SK-N-SH treated with all-trans-retinoic acid at 6 μM for 48 hours (cell line): ENCODE results near the gene TNFRSF8.

Experiments
- ATAC-seq: fragments of 200-7000 bp; cut with Tn5 transposase; 3 replicates; pipeline ENCODE4 v1.9.1; 2020; ENCODE audit warnings: mild to moderate bottlenecking, moderate library complexity
- ARNTL ChIP-seq: fragments of 450-650 bp; formaldehyde crosslinking; IDR thresholded peaks from 2 replicates; pipeline ENCODE4 v1.5.0; 2020; ENCODE audit warnings: low read depth, mild to moderate bottlenecking, moderate library complexity, borderline replicate concordance
- BACH2 ChIP-seq: fragments of 250-450 bp; sonication (Bioruptor Pico); IDR thresholded peaks from 2 replicates; pipeline ENCODE4 v1.9.0; 2021; ENCODE audit warnings: mild to moderate bottlenecking, borderline replicate concordance
- CSDC2 ChIP-seq: fragments of 250-450 bp; sonication (Bioruptor Pico); IDR thresholded peaks from 2 replicates; pipeline ENCODE4 v1.5.0; 2020; ENCODE audit warnings: mild to moderate bottlenecking, moderate library complexity
- CSRNP3 ChIP-seq: fragments of 250-450 bp; sonication (Bioruptor Pico); IDR thresholded peaks from 2 replicates; pipeline ENCODE4 v1.5.1; 2021; ENCODE audit warnings: mild to moderate bottlenecking, moderate library complexity
- ESRRG ChIP-seq: fragments of 250-450 bp; sonication (Bioruptor Pico); IDR thresholded peaks from 2 replicates; pipeline ENCODE4 v1.6.1; 2021; ENCODE audit warnings: mild to moderate bottlenecking
- GLIS3 ChIP-seq: fragments of 250-450 bp; sonication (Bioruptor Pico); IDR thresholded peaks from 2 replicates; pipeline ENCODE4 v1.5.0; 2020; ENCODE audit warnings: mild to moderate bottlenecking, moderate library complexity
- ISL1 ChIP-seq: fragments of 250-450 bp; sonication (Bioruptor Pico); IDR thresholded peaks from 2 replicates; pipeline ENCODE4 v2.1.2; 2022; ENCODE audit warnings: mild to moderate bottlenecking, moderate library complexity
- OSR1 ChIP-seq: fragments of 250-450 bp; sonication (Bioruptor Pico); IDR thresholded peaks from 2 replicates; pipeline ENCODE4 v1.8.0; 2022; ENCODE audit warnings: moderate library complexity, mild to moderate bottlenecking, inconsistent platforms
- PATZ1 ChIP-seq: fragments of 250-450 bp; sonication (Bioruptor Pico); IDR thresholded peaks from 2 replicates; pipeline ENCODE4 v1.8.0; 2020; ENCODE audit warnings: mild to moderate bottlenecking, moderate library complexity, borderline replicate concordance
- PPARA ChIP-seq: fragments of 250-450 bp; sonication (Bioruptor Pico); IDR thresholded peaks from 2 replicates; pipeline ENCODE4 v1.5.0; 2020; ENCODE audit warnings: mild to moderate bottlenecking, borderline replicate concordance
- RARB ChIP-seq: fragments of 250-450 bp; sonication (Bioruptor Pico); IDR thresholded peaks from 2 replicates; pipeline ENCODE4 v1.8.0; 2021; ENCODE audit warnings: mild to moderate bottlenecking, moderate library complexity
- TCF4 ChIP-seq: fragments of 250-450 bp; sonication (Bioruptor Pico); IDR thresholded peaks from 2 replicates; pipeline ENCODE4 v1.8.0; 2021; ENCODE audit warnings: mild to moderate bottlenecking, moderate library complexity, borderline replicate concordance
- TOX ChIP-seq: fragments of 250-450 bp; sonication (Bioruptor Pico); IDR thresholded peaks from 2 replicates; pipeline ENCODE4 v1.8.0; 2021; ENCODE audit warnings: mild to moderate bottlenecking, moderate library complexity, borderline replicate concordance
- TSHZ2 ChIP-seq: fragments of 250-450 bp; sonication (Bioruptor Pico); IDR thresholded peaks from 2 replicates; pipeline ENCODE4 v1.5.0; 2020; ENCODE audit warnings: mild to moderate bottlenecking, moderate library complexity
- ZC3H10 ChIP-seq: fragments of 250-450 bp; sonication (Bioruptor Pico); IDR thresholded peaks from 2 replicates; pipeline ENCODE4 v1.5.1; 2021; ENCODE audit warnings: mild to moderate bottlenecking, moderate library complexity
- ZFP3 ChIP-seq: fragments of 250-450 bp; sonication (Bioruptor Pico); IDR thresholded peaks from 2 replicates; pipeline ENCODE4 v1.5.0; 2020; ENCODE audit warnings: mild to moderate bottlenecking, moderate library complexity
- ZFP30 ChIP-seq: fragments of 450-650 bp; formaldehyde crosslinking; IDR thresholded peaks from 2 replicates; pipeline ENCODE4 v1.5.0; 2022; ENCODE audit warnings: mild to moderate bottlenecking, moderate library complexity
- ZNF565 ChIP-seq: fragments of 450-650 bp; formaldehyde crosslinking; conservative IDR thresholded peaks from 2 replicates; pipeline ENCODE4 v1.5.0; 2020; ENCODE audit warnings: low read depth, mild to moderate bottlenecking, moderate library complexity
- ZNF70 ChIP-seq: fragments of 450-650 bp; formaldehyde crosslinking; IDR thresholded peaks from 2 replicates; pipeline ENCODE4 v1.5.0; 2020; ENCODE audit warnings: mild to moderate bottlenecking, moderate library complexity
- ZNF8 ChIP-seq: fragments of 450-650 bp; formaldehyde crosslinking; IDR thresholded peaks from 2 replicates; pipeline ENCODE4 v1.5.0; 2020; ENCODE audit warnings: mild to moderate bottlenecking, moderate library complexity
- TF ChIP-seq, protein P1 (sequence below): fragments of 250-450 bp; sonication (Bioruptor Pico); IDR thresholded peaks from 2 replicates; pipeline ENCODE4 v1.8.0; 2021; ENCODE audit warnings: low read depth, mild to moderate bottlenecking, moderate library complexity, borderline replicate concordance
- TF ChIP-seq, protein P2 (sequence below): fragments of 250-450 bp; sonication (Bioruptor Pico); IDR thresholded peaks from 2 replicates; pipeline ENCODE4 v1.5.1; 2020; ENCODE audit warnings: low read depth, mild to moderate bottlenecking, moderate library complexity

TNFRSF8 gene

GRCh38 chr1:12185036-12185917 is 122.2 kb downstream of the TNFRSF8 start:
- no peak for ATAC-seq
- TF ChIP-seq ZC3H10 (no peak), GLIS3 (no peak), BACH2 (no peak), TOX (CRISPR knock-in tag) (no peak), PPARA (CRISPR knock-in tag) (no peak), ISL1 (CRISPR knock-in tag) (no peak), ZNF70 (CRISPR knock-in tag) (no peak), RARB (CRISPR knock-in tag) (no peak), OSR1 (CRISPR knock-in tag) (no peak), ZFP30 (CRISPR knock-in tag) (no peak), ZNF565 (CRISPR knock-in tag) (no peak), TSHZ2 (CRISPR knock-in tag) (no peak)
- TF ChIP-seq, protein P1, sequence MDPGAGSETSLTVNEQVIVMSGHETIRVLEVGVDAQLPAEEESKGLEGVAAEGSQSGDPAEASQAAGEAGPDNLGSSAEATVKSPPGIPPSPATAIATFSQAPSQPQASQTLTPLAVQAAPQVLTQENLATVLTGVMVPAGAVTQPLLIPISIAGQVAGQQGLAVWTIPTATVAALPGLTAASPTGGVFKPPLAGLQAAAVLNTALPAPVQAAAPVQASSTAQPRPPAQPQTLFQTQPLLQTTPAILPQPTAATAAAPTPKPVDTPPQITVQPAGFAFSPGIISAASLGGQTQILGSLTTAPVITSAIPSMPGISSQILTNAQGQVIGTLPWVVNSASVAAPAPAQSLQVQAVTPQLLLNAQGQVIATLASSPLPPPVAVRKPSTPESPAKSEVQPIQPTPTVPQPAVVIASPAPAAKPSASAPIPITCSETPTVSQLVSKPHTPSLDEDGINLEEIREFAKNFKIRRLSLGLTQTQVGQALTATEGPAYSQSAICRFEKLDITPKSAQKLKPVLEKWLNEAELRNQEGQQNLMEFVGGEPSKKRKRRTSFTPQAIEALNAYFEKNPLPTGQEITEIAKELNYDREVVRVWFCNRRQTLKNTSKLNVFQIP (CRISPR knock-in tag): no peak
- TF ChIP-seq, all 23 proteins: peak for 0

DNA sequence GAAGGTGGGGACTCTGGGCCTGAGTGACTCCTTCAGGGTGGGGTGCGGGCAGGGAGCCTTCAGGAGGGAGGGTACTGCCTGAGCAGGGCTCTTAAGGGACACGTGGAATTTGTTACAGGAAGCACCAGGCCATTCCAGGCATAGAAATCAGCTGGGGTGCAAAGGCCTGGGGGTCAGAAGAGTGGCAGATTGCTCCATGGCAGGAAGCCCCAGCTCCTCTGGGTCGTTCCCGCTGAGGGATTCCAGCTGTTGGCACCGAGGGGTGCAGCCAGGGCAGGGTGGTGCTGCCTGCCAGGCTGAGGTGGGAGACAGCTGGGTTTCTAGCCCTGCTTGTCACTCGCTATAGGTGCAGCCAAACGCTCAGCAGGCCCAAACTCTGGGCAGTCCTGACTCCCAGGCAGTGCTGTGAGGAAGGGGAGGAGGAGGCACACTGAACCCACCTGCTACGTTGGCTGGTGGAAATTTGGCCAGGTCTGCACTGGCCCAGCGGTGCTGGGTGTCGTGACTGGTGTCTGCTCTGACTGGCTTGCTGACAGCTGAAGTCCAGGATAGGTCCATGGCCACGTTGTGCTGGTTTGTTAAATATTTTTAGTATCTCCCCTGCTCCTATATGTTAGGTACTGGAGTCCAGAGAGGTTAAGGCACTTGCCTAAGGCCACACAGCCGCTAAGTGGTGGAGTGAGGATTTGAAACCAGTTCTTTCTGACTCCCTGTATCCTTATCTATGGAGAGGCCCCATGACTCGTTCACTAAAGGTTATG is 123.0 kb downstream of the TNFRSF8 start:
- no peak for ATAC-seq
- no peak for TF ChIP-seq ZNF70 (CRISPR knock-in tag)
- TF ChIP-seq BACH2: no peak
- no peak for TF ChIP-seq PPARA (CRISPR knock-in tag)
- no peak for TF ChIP-seq OSR1 (CRISPR knock-in tag)
- TF ChIP-seq CSRNP3 (CRISPR knock-in tag): no peak
- no peak for TF ChIP-seq ZNF8 (CRISPR knock-in tag)
- no peak for TF ChIP-seq ARNTL (CRISPR knock-in tag)
- TF ChIP-seq RARB (CRISPR knock-in tag): no peak
- TF ChIP-seq ISL1 (CRISPR knock-in tag): no peak
- TF ChIP-seq, protein P2, sequence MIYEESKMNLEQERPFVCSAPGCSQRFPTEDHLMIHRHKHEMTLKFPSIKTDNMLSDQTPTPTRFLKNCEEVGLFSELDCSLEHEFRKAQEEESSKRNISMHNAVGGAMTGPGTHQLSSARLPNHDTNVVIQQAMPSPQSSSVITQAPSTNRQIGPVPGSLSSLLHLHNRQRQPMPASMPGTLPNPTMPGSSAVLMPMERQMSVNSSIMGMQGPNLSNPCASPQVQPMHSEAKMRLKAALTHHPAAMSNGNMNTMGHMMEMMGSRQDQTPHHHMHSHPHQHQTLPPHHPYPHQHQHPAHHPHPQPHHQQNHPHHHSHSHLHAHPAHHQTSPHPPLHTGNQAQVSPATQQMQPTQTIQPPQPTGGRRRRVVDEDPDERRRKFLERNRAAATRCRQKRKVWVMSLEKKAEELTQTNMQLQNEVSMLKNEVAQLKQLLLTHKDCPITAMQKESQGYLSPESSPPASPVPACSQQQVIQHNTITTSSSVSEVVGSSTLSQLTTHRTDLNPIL (CRISPR knock-in tag): no peak
- TF ChIP-seq TCF4 (CRISPR knock-in tag): no peak
- TF ChIP-seq ZFP3 (CRISPR knock-in tag): no peak
- no peak for TF ChIP-seq PATZ1
- TF ChIP-seq, protein P1 (CRISPR knock-in tag): no peak
- TF ChIP-seq CSDC2: no peak
- no peak for TF ChIP-seq ZC3H10
- TF ChIP-seq ESRRG (CRISPR knock-in tag): no peak
